Midbrain (tissue), 1 donor: ENCODE results near the gene FKBP1A.

ENCODE experiments used
- DNase-seq: peaks from one replicate; lab custom pipeline; 2025; lab: John Stamatoyannopoulos, UW

FKBP1A gene

GRCh38 chr20:1332749-1333300, 60.0 kb downstream of the FKBP1A start:
- no peak for DNase-seq

- DNase-seq = no peak
Observed at GRCh38 chr20:1331801-1332453, 60.9 kb downstream of the FKBP1A start.

- DNase-seq = no peak
Observed at GRCh38 chr20:1331101-1331500, 61.8 kb downstream of the FKBP1A start.

GRCh38 chr20:1330075-1330830, 62.6 kb downstream of the FKBP1A start:
- peak; percentile 42 for DNase-seq

- DNase-seq = no peak
Observed at GRCh38 chr20:1328680-1329330, 64.0 kb downstream of the FKBP1A start, which contains the start of gene SDCBP2. SDCBP2 (minus strand) TSS chr20:1329139; CDS start chr20:1320416, 8,723 bp downstream.

GRCh38 chr20:1327827-1328679, 64.8 kb downstream of the FKBP1A start:
- DNase-seq = no peak

GRCh38 chr20:1327241-1327653, 65.6 kb downstream of the FKBP1A start:
- no peak for DNase-seq

GRCh38 chr20:1326031-1326930, 66.6 kb downstream of the FKBP1A start:
- DNase-seq = no peak

- DNase-seq = peak; percentile 97
Observed at GRCh38 chr20:1325173-1326030, 67.5 kb downstream of the FKBP1A start.

GRCh38 chr20:1324598-1325172, 68.2 kb downstream of the FKBP1A start:
- DNase-seq = no peak

GRCh38 chr20:1323830-1324597, 68.8 kb downstream of the FKBP1A start:
- DNase-seq = no peak

- no peak for DNase-seq
Observed at GRCh38 chr20:1323256-1323655, 69.6 kb downstream of the FKBP1A start.

GRCh38 chr20:1322511-1323245, 70.2 kb downstream of the FKBP1A start:
- no peak for DNase-seq

GRCh38 chr20:1321654-1321939, 71.3 kb downstream of the FKBP1A start:
- DNase-seq = no peak

GRCh38 chr20:1320902-1321653, 71.8 kb downstream of the FKBP1A start:
- DNase-seq = no peak

GRCh38 chr20:1320016-1320415, 72.8 kb downstream of the FKBP1A start:
- no peak for DNase-seq

- DNase-seq = no peak
Observed at GRCh38 chr20:1319462-1319861, 73.4 kb downstream of the FKBP1A start.
